Suprapubic skin (tissue), 3 donors: ENCODE measurements around the gene BAIAP2.

ENCODE experiments used
- POLR2AphosphoS5 ChIP-seq, 3 donors: sonication (generic); formaldehyde crosslinking; IDR thresholded peaks; one replicate each; pipeline ENCODE4 v1.6.1; 2017; ENCODE audit warnings: antibody characterized with exemption in 3 of 3
- TF ChIP-seq, protein P1 (sequence below), 2 donors: fragments of 200-600 bp in 1 of 2; fragments of 450-650 bp in 1 of 2; sonication (generic) in 1 of 2; IDR thresholded peaks; one replicate each; pipeline ENCODE4 v1.5.1; 2016 to 2019; ENCODE audit warnings: antibody characterized with exemption in 2 of 2, mild to moderate bottlenecking in 1 of 2, moderate library complexity in 1 of 2

DNA sequence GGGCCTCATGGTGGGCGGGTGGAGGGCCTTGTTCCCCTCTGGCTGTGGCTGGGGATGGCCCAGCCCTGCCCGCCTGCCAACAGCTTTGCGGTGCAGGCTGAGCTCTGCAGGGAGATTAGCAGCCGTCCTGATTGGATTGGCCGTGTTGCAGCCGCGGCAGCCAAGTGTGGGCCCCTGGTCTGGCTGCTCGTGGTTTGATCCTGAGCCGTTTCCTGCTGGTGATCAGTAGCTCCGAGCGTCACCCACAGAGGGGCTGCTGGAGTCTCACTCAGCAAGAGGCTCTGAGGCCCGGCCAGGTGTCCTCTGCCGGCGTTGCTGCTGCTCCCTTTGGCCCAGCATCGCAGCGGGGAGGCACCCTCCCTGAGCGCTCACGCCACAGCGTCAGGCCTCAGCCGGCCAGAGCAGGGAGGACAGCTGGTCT lies 32.5 kb downstream of the BAIAP2 start:
- TF ChIP-seq, protein P1, sequence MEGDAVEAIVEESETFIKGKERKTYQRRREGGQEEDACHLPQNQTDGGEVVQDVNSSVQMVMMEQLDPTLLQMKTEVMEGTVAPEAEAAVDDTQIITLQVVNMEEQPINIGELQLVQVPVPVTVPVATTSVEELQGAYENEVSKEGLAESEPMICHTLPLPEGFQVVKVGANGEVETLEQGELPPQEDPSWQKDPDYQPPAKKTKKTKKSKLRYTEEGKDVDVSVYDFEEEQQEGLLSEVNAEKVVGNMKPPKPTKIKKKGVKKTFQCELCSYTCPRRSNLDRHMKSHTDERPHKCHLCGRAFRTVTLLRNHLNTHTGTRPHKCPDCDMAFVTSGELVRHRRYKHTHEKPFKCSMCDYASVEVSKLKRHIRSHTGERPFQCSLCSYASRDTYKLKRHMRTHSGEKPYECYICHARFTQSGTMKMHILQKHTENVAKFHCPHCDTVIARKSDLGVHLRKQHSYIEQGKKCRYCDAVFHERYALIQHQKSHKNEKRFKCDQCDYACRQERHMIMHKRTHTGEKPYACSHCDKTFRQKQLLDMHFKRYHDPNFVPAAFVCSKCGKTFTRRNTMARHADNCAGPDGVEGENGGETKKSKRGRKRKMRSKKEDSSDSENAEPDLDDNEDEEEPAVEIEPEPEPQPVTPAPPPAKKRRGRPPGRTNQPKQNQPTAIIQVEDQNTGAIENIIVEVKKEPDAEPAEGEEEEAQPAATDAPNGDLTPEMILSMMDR (IDR thresholded peaks at IDR 0.05) = no peak
- no peak for TF ChIP-seq POLR2AphosphoS5 (IDR thresholded peaks at IDR 0.05)
